Gastroesophageal sphincter (tissue), 4 donors: Measurements from ENCODE around the gene HDC. TPM values are rescaled to one million over a fixed set of nuclear protein-coding genes. Genes with fewer than 3 reads are reported as not detected.

Experiments used
- ATAC-seq: fragments of 150-250 bp; one replicate; pipeline ENCODE4 v1.9.1; 2016; ENCODE audit warnings: mild to moderate bottlenecking, moderate library complexity
- H3K27ac ChIP-seq, 4 donors: fragments of 200-600 bp; sonication (generic) in 3 of 4; 1 replicate in 3 of 4; 2 replicates in 1 of 4; pipeline ENCODE4 v1.5.1; 2016 to 2019
- H3K27me3 ChIP-seq: fragments of 200-600 bp; sonication (generic); one replicate; pipeline ENCODE4 v1.5.1; 2019
- H3K36me3 ChIP-seq, 2 donors: fragments of 200-600 bp; sonication (generic); one replicate each; pipeline ENCODE4 v1.5.1; 2019; ENCODE audit warnings: control low read depth in 1 of 2
- H3K4me1 ChIP-seq, 3 donors: fragments of 200-600 bp; sonication (generic); 1 replicate in 2 of 3; 2 replicates in 1 of 3; pipeline ENCODE4 v1.5.1; 2016 to 2019; ENCODE audit warnings: control low read depth in 2 of 3
- H3K4me3 ChIP-seq, 2 donors: fragments of 200-600 bp; sonication (generic); one replicate each; pipeline ENCODE4 v1.5.1; 2019; ENCODE audit warnings: mild to moderate bottlenecking in 1 of 2, moderate library complexity in 1 of 2
- H3K9me3 ChIP-seq, 3 donors: fragments of 200-600 bp; sonication (generic); one replicate each; pipeline ENCODE4 v1.5.1; 2017 to 2019; ENCODE audit warnings: control low read depth in 2 of 3
- EP300 ChIP-seq: sonication (generic); formaldehyde crosslinking; IDR thresholded peaks from one replicate; pipeline ENCODE4 v1.6.1; 2017; ENCODE audit warnings: antibody characterized with exemption, mild to moderate bottlenecking
- POLR2A ChIP-seq, 2 donors: fragments of 450-650 bp; IDR thresholded peaks; one replicate each; pipeline ENCODE4 v1.6.1; 2017; ENCODE audit warnings: antibody characterized with exemption in 2 of 2, mild to moderate bottlenecking in 2 of 2, moderate library complexity in 1 of 2
- POLR2AphosphoS5 ChIP-seq: sonication (generic); formaldehyde crosslinking; IDR thresholded peaks from one replicate; pipeline ENCODE4 v1.6.1; 2017; ENCODE audit warnings: antibody characterized with exemption
- WGBS, 2 donors: methylation state at CpG; one replicate each; pipeline ENCODE4 v1.1.5; 2018; ENCODE audit warnings: low coverage in 1 of 2; 5-methylcytosine and 5-hydroxymethylcytosine counted together
- total RNA-seq, 4 donors: library from RNA; depleted of rRNA; stranded (reverse); fragments of >200 nt; gene quantifications; one replicate each; pipeline ENCODE4 v1.1.0, GENCODE V29; 2016
- TF ChIP-seq, protein P1 (sequence below), 4 experiments: fragments of 200-600 bp in 2 of 4; fragments of 450-650 bp in 2 of 4; sonication (generic) in 1 of 4; IDR thresholded peaks; one replicate each; pipeline ENCODE4 v1.5.1; 2017 to 2019; ENCODE audit warnings: antibody characterized with exemption in 4 of 4, mild to moderate bottlenecking in 2 of 4, moderate library complexity in 2 of 4

HDC gene
- total RNA-seq, 4 donors from 2014 or later: 3.1 to 4.2 (median 4.0) TPM; not detected in 1

DNA sequence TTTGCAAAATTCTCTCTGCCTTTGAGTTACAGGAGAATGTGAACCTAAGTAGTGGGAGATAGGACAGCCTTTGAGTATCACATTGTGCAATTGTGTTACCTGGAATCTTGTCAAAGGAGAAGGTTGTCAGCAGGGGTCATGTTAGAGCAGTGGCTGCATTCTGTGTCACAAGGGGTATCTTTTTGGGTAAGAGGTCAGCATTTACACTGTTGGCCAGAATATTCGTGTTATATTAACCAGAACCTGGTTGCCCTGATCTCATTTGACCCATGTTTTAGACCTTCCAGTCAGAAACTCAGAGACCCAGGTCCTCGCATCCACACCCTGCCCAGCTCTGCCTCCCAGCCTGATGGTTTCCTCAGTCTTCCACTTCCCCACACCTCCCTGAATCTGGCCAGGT is 27.3 kb downstream of the HDC start:
- no peaks in the 10 kb centered on the region for H3K9me3 ChIP-seq
- no peak overlapping the region for H3K4me3 ChIP-seq
- TF ChIP-seq POLR2A (IDR thresholded peaks at IDR 0.05) (no peak), EP300 (no peak), POLR2AphosphoS5 (no peak)
- TF ChIP-seq, protein P1, sequence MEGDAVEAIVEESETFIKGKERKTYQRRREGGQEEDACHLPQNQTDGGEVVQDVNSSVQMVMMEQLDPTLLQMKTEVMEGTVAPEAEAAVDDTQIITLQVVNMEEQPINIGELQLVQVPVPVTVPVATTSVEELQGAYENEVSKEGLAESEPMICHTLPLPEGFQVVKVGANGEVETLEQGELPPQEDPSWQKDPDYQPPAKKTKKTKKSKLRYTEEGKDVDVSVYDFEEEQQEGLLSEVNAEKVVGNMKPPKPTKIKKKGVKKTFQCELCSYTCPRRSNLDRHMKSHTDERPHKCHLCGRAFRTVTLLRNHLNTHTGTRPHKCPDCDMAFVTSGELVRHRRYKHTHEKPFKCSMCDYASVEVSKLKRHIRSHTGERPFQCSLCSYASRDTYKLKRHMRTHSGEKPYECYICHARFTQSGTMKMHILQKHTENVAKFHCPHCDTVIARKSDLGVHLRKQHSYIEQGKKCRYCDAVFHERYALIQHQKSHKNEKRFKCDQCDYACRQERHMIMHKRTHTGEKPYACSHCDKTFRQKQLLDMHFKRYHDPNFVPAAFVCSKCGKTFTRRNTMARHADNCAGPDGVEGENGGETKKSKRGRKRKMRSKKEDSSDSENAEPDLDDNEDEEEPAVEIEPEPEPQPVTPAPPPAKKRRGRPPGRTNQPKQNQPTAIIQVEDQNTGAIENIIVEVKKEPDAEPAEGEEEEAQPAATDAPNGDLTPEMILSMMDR (IDR thresholded peaks at IDR 0.05): no peak

DNA sequence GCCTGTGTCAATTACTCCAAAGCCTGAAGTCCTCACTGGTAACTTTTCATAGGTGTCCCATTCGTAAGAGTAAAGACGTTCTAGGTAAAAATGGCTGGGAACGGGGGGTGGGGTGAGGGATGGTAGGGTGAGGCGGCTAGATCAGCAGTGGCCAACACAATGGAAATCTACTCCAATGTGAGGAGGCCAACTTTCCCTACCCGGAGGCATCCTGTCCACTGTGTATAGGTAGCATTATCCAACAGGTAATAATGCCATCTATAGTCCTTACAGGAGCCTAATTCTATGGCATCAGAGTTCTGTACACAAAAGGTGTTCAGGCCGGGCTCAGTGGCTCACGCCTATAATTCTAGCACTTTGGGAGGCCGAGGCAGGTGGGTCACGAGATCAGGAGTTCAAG is 29.1 kb downstream of the HDC start:
- no peak for TF ChIP-seq POLR2A (IDR thresholded peaks at IDR 0.05)
- no peak for TF ChIP-seq EP300
- no peak for TF ChIP-seq POLR2AphosphoS5
- TF ChIP-seq, protein P1 (IDR thresholded peaks at IDR 0.05): no peak
- 97% methylated on average over 4 to 7 of the region's 9 CpGs for WGBS, 2 donors
- no peaks in the 10 kb centered on the region for H3K9me3 ChIP-seq

More for the DNA sequence above, 27.3 kb downstream of the HDC start:
- no peaks in the 10 kb centered on the region for H3K4me1 ChIP-seq
- 95 to 100% methylated on average over 1 to 2 of the region's 2 CpGs for WGBS, 2 donors
- no peak for ATAC-seq
- H3K36me3 ChIP-seq: no peaks in the 10 kb centered on the region
- no peak overlapping the region for H3K27ac ChIP-seq
- H3K27me3 ChIP-seq: no peaks in the 10 kb centered on the region

DNA sequence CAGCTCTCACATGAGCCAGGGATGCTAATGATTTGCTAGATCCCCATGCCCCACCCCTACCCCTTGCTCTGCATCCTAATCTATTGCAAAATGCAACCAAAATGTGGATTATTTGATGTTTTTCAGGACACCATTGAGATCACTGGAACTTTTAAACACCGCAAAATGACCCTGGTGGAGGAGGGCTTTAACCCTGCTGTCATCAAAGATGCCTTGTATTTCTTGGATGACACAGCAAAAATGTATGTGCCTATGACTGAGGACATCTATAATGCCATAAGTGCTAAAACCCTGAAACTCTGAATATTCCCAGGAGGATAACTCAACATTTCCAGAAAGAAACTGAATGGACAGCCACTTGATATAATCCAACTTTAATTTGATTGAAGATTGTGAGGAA is 29.7 kb downstream of the HDC start:
- Histone ChIP-seq H3K4me1 (no peaks in the 10 kb centered on the region), H3K27ac (no peak overlapping the region), H3K4me3 (no peak overlapping the region), H3K36me3 (no peaks in the 10 kb centered on the region), H3K27me3 (no peaks in the 10 kb centered on the region), H3K9me3 (no peaks in the 10 kb centered on the region)
- ATAC-seq: no peak
- 57 to 78% methylated on average over 1 of the region's 1 CpG for WGBS, 2 donors
- no peak for TF ChIP-seq EP300
- no peak for TF ChIP-seq POLR2AphosphoS5
- no peak for TF ChIP-seq POLR2A (IDR thresholded peaks at IDR 0.05)
- TF ChIP-seq, protein P1 (IDR thresholded peaks at IDR 0.05): no peak

More for the DNA sequence above, 29.1 kb downstream of the HDC start:
- no peaks in the 10 kb centered on the region for H3K4me1 ChIP-seq
- ATAC-seq: no peak
- no peak overlapping the region for H3K27ac ChIP-seq
- H3K4me3 ChIP-seq: no peak overlapping the region
- no peaks in the 10 kb centered on the region for H3K27me3 ChIP-seq
- H3K36me3 ChIP-seq: no peaks in the 10 kb centered on the region

DNA sequence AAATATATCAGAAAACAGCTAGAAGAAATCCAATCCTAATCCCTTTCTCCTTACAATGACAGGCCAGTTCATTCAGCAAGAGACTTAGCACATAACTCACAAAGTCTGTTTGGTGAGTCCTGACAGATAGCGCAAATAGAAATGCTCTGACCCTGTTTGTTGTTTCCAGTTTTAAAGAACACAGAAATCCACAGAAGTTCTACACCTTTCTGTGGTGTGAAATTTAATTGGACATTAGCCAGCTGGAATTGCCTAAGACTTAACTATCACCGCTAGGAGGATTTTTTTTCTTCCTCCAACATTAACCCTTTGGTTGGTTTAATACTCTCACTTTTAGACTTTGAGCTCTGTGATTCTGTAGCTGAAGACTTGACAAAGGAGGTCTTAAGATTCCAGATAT is 30.8 kb downstream of the HDC start:
- WGBS, 2 donors: 63 to 64% methylated on average over 2 of the region's 2 CpGs
- H3K4me3 ChIP-seq: no peak overlapping the region
- TF ChIP-seq, protein P1 (IDR thresholded peaks at IDR 0.05): no peak
- TF ChIP-seq EP300 (no peak), POLR2A (IDR thresholded peaks at IDR 0.05) (no peak), POLR2AphosphoS5 (no peak)
- H3K9me3 ChIP-seq: no peaks in the 10 kb centered on the region
- ATAC-seq: no peak
- no peaks in the 10 kb centered on the region for H3K27me3 ChIP-seq
- no peaks in the 10 kb centered on the region for H3K4me1 ChIP-seq
- no peak overlapping the region for H3K27ac ChIP-seq
- H3K36me3 ChIP-seq: no peaks in the 10 kb centered on the region

DNA sequence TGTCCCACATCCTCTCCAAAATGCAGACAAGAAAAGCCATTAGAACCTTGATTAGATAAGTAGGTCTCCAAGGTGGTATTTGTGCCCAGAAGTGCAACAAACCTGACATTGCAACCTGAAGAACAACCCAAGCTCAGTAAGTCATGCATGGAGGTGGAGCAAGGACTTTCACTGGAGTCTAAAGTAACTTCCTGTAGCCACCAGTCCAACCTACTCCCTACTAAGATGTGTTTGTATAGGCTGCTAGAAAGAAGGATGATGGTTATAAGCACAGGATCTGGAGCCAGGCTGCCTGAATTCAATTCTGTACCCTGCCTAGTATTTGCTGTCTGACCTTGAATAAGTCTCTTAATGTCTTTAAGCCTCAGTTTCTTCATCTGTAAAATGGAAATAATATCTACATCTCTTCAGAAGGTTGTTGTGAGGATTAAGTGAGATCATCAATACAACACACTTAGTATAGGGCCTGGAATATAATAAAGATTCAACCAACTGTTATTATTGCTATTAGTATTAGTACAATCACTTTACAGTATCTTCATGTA is 32.3 kb downstream of the HDC start:
- no peak for ATAC-seq
- no peaks in the 10 kb centered on the region for H3K36me3 ChIP-seq
- TF ChIP-seq POLR2AphosphoS5 (no peak), POLR2A (IDR thresholded peaks at IDR 0.05) (no peak), EP300 (no peak)
- TF ChIP-seq, protein P1 (IDR thresholded peaks at IDR 0.05): no peak

More for the DNA sequence above, 32.3 kb downstream of the HDC start:
- Histone ChIP-seq H3K4me1 (no peaks in the 10 kb centered on the region), H3K4me3 (no peak overlapping the region), H3K27ac (no peak overlapping the region), H3K9me3 (no peaks in the 10 kb centered on the region), H3K27me3 (no peaks in the 10 kb centered on the region)
